HG02943 (cell line): ENCODE data around the gene F11.
"Not testable (repeated sequence)": the region's sequence is repeated elsewhere in the genome, so short reads cannot be mapped to it uniquely, and the experiment has no call there.

Source experiments
- ATAC-seq: cut with Tn5 transposase; IDR thresholded peaks from one replicate; pipeline ENCODE4 v1.9.1; 2021; ENCODE audit warnings: mild to moderate bottlenecking, low read depth, moderate library complexity; ENCODE audit not compliant: unreplicated experiment

Gene F11

GRCh38 chr4:186249785-186250754 is 15.9 kb upstream of the F11 start:
- no peak for ATAC-seq

- no peak for ATAC-seq
Measured at GRCh38 chr4:186250760-186251159, 15.2 kb upstream of the F11 start.

- no peak for ATAC-seq
Measured at GRCh38 chr4:186255122-186255521, 10.9 kb upstream of the F11 start.

DNA sequence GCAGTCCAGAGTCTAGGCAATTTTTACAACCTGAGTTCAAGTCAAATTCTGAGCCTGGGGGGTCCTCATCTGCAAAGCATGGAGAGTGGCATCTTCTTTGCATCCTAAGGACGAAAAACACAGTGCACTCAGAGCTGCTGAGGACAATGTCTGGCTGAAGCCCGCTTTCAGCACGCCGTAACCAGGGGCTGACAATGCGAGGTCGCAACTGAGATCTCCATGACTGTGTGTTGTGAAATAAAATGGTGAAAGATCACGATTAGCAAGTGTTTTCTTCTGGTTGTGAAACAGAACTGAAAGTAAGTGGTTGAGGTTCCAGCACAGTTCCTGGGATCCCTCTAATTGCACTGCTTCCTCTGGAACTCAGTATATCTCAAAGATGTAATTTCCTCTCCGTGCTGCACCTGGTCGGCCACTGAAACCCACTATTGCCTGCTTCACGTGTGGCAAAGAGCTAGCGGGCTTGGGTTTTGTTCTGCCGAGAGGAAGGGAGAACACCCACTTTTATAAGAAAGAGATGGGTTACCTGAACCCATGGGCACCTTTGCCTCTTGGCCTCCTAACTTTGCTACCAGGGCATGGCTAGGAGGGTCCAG is 7.7 kb upstream of the F11 start:
- no peak for ATAC-seq

- no peak for ATAC-seq
Measured at GRCh38 chr4:186260117-186260503, 5.9 kb upstream of the F11 start.

DNA sequence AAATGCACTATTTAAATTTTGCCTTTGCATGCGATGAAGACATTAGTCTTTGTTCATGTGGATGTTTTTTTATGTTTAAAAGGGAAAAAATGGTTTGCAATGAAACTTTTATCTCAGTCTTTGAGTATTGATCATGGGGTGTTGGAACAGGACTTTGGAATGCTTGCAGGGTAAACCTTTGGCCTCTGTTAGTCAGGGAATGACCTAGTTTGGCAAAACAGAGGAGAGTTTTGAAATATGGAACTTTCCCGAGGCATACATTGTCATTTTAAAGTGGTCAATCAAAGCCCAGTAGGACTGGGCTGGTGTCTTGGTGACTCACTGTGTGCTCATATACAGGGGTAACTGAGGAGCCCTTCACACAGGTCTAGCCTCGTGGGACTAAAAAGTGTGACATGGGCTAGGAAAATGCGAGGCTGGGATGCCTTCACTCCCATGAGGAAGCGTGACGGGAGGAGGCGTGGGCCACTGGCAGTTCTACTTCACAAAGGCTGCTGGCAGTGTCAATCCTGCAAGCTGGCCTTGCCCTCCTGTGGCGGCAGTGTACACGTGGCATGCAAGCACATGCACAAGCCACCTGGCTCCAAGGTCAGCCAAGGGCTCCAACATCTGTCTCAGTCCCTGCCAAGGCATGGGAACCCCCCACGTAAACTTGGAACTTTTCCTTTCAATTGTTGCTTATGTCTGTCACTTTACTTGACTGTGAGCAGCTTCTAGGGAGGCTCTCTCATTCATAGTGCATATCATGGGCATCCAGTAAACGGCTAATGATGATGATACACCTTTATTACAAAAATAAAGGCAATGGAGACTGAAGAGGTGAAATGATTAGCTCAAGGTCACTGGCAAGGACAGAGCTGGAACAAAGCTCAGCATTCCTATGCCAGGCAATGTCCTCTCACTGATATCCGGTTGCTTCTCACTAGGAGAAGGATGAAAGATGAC is 5.2 kb upstream of the F11 start:
- no peak for ATAC-seq

DNA sequence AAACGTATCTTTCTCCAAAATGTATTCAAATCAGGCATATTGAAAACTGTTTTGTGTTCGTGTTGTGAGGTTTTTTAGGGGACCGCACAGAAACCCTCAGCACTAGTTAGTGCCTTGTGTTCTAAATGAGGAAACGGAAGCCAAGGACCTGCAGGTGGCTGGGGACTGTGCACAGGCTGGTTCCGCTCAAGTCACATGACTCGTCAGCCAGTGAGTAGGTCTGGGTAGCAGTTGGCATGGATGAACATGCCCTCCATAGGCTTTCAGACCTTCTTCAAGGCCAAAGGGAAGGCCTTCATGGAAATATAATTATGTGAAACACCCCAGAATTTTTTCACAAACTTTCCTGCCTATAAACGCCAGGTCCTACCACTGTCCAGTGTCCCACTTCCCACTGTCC is 1.3 kb upstream of the F11 start:
- no peak for ATAC-seq

DNA sequence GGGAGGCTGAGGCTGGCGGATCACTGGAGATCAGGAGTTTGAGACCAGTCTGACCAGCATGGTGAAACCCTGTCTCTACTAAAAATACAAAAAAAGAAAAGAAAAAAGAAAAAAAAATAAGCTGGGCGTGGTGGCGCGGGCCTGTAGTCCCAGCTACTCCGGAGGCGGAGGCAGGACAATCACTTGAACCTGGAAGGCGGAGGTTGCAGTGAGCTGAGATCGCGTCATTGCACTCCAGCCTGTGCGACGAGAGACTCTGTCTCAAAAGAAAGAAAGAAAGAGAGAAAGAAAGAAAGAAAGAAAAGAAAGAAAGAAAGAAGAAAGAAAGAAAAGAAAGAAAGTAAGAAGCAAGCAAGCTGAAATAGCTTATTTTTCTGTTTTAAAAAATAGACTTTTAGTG is 739 bp upstream of the F11 start:
- not testable (repeated sequence) for ATAC-seq

DNA sequence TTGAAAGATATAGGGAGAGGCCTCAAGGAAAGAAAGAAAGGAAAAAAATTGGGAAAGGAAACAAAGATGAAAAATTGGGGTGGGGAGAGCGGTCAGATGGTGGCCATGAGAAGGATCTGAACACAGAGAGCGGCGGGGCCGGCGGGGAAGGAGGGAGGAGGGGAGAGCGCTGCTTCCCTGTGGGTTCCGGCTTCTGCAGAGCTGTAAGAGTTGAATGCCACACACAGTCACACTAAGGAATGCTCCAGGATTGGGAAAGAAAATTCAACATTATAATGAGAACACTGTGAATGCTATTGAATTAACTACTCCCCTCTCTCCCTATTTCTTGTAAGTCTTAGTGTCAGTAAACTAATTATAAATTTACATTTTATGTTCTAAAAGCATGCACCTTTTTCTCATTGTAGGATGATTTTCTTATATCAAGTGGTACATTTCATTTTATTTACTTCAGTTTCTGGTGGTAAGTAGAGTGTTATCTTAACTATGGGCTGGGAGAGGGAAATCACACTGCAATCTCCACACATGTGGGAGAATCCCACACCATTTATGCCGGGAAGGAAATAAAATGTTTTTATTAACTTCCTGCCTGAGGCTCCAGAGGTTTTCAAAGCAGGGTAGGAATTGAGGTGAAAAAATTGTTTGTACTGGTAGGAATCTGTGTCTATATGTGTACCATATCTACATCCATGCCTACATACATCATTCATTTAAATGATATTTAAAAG is 904 bp downstream of the F11 start:
- ATAC-seq: no peak

- no peak for ATAC-seq
Measured at GRCh38 chr4:186271081-186271678, 5.2 kb downstream of the F11 start.

GRCh38 chr4:186272699-186273391 is 6.9 kb downstream of the F11 start:
- no peak for ATAC-seq

GRCh38 chr4:186273392-186273789 is 7.4 kb downstream of the F11 start:
- ATAC-seq: not testable (repeated sequence)

DNA sequence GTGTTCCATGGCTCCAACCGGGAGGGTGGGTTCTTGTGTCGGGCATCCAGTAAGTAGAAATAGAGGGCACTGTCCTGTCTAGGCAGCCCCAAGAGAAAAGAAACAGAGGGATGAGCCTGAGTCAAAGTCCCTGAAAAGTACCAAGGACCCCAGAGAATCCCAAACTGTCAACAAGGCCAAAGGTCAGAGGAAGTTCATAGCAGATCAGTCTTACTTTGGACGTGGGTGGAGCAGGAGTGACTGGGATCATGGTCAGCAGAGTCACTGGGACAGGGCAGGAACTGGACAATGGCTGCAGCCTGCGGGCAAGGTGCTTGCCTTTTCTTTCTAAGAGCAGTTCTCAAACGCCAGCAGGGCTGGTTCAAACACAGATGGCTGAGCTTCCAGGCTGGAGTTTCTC is 17.3 kb downstream of the F11 start:
- ATAC-seq: no peak

- ATAC-seq: no peak
Measured at GRCh38 chr4:186285147-186285546, 19.2 kb downstream of the F11 start.

DNA sequence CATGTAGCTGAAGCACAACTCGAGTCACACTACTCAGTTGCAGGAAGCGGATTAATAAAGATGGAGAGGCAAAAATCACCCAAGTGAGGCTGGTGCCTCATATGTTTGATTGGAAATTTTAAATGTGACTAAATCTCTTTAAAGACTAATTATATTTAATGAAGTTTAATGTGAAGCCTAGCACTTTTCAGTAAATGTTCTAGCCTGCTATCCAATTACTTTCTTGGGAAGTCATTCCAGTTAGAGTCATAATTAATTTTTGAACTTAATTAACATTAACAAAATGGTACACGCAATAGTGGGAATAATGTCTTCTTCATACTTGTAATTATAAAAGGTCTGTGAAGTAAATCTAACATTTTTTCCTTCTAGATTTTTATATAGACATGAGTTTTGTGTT is 20.6 kb downstream of the F11 start:
- ATAC-seq: no peak

DNA sequence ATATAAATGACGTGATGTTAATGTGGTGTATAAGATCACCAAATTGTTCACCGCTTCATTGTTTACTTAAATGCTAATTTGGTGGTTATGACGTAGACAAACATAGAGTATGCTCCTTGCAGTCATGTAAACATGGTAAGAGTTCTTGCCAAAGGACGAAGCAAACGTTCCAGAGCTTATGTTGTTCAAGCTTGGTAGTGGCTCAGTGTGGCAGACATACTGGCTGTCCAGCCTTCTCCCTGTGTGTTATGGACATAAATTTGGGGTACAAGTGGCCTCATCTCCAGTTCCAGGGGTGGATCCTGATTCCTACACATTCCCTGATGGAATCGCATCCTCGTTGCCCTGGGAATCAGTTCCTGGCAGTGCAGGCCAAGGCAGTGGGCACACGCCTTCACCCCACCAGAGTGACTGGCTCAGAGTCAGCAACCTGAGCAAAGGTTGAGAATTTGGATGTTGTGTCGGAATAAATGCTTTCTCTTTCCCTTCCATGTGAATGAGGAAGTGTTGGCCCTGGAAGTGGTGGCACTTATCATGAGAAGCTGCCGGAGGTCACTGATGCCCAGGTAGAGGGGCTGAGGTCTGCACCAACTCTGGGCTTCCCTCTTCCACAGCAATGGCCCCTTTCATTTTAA is 25.4 kb downstream of the F11 start:
- ATAC-seq: no peak

GRCh38 chr4:186294160-186294559 is 28.2 kb downstream of the F11 start:
- no peak for ATAC-seq

- ATAC-seq: no peak
Measured at GRCh38 chr4:186296481-186296880, 30.5 kb downstream of the F11 start.
